IPS DF 4.7 (cell line): ENCODE measurements around the gene MAN1C1.
"Not testable (repeated sequence)": the region's sequence is repeated elsewhere in the genome, so short reads cannot be mapped to it uniquely, and the experiment has no call there.

Source experiments
- DNase-seq: peaks from one replicate; pipeline ENCODE4 v3.0.0-alpha.2; 2013; ENCODE audit warnings: low spot score; ENCODE audit errors: extremely low read depth

The MAN1C1 gene

DNA sequence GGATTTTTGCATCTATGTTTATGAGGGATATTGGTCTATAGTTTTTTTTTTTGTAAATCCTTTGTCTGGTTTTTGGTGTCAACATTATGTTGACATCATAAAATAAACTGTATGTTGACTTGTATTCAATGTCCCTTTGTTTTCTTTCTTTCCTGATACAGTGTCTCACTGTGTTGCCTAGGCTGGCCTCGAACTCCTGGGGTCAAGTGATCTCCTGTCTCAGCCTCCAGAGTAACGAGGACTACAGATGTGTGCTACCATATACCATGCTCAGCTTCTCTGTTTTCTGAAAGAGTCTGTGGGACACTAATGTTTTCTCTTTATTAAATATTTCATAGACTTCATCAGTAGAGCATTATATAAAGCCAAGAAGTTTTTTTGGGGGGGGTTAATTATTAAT is 18.3 kb downstream of the MAN1C1 start:
- DNase-seq: no peak

DNA sequence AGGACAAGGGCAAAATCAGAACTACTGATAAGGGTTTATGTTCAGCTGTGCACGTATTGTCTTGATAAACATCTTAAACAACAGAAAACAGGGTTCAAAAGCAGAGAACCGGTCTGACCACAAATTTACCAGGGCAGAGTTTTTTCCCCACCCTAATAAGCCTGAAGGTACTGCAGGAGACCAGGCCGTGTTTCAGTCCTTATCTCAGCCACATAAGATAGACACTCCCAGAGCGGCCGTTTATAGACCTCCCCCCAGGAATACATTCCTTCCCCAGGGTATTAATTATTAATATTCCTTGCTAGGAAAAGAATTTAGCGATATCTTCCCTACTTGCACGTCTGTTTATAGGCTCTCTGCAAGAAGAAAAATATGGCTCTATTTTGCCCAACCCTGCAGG is 19.6 kb downstream of the MAN1C1 start:
- DNase-seq: not testable (repeated sequence)

GRCh38 chr1:25640646-25641328 is 24.2 kb downstream of the MAN1C1 start:
- no peak for DNase-seq

GRCh38 chr1:25641329-25641725 is 24.7 kb downstream of the MAN1C1 start:
- no peak for DNase-seq

DNA sequence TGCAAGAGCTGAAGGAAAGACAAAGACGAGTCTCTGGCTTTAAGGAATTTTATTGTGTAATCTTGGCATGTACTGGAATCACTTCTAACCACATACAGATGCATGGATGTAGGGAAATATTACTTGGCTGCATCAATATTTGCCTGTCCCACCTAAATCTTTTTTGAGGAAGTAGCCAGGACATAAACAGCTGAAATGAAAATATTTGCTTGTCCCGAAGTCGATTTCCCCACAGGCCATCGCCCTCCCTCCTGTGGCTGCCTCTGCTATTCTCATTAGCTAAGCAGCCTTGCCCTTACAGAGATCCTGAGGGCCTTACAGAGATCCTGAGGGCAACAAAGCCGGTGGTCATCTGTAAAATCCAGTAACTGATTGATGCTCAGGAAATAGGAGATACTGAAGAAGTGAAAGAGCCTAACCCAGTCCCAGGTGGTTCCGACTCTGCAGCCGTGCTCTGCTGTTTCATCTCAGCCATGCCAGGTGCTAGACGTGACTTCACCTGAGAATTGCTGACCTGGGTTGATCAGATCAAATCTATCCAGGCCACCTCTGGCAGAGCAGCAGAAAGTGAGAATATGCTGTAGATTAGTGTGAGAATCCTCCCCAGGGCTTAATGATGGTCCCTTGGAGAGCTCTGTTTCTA is 25.5 kb downstream of the MAN1C1 start:
- no peak for DNase-seq

- no peak for DNase-seq
Observed at GRCh38 chr1:25642574-25643108, 26.1 kb downstream of the MAN1C1 start.

DNA sequence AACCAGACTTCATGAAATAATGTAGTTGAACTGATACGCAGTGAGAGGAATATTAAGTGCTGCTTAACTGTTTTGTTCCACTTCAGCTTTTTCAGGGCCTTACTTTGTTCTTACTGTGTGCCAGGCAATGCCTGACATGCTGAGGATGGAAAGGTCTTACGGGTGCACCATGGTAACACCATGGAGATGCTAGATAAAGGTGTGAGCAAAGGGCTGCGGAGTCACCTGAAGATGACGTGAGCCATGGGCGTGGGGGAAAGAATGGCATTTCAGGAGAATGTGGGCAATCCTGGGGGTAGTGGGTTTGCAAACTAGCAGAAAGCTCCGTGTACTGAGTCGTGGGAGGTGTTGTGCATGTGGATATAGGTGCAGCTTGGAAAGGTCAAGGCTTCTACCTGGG is 27.3 kb downstream of the MAN1C1 start:
- no peak for DNase-seq

DNA sequence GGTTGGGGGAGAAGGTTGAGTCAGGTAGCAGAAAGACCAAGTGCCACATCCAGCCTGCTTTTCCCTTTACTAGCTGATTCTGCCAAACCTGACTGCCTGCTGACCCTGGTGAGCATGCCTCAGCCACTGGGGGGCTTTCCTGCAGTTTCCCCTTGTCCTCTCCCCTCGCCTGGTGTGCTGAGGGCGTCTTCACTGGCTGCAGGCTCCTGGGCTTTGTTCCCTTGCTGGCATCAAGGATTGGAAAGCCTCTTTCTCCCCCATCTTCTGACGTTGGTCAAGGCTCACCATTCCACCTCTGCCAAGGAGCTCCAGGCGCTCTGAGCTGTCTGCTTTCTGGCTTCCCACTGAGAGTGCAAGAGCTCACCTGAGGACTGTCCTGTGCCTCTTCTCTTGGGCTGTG is 28.4 kb downstream of the MAN1C1 start:
- no peak for DNase-seq

DNA sequence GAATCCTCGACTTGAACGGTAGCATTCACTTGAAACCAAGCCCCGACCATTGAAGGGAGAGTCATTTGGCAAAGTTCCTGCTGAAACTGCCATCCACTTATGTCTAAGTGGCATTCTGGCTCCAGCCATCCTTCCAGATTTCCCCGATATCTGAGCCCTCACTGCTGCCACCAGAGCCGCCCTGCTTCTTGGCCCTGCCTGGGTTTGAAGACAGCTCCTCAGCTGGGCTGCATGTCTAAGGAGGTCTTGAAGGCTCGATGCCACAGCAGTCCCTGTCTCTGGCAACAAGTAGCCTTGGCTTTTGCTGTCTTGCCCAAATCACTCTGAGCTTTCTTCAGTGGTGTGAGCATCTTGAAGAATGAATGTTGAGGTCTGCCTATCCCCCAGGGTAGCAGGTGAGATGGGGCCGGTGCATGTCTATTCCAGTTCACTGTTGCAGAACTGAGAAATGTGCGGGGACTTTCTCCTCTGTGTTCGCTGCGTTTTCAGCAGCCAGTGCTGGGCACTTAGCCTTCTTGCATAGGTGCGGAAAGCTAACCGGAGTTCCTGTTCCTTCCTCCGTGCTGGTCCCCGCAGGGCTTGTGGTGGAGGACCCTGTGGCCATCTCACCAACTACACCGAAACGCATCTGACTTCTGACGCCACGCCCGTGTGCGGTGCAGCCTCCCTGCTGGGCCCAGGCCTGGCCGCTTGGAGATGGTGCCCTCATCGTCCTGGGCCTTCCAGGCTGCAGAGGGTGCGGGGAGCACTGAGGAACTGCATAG is 29.2 kb downstream of the MAN1C1 start:
- DNase-seq: no peak

- DNase-seq: no peak
Observed at GRCh38 chr1:25647106-25647505, 30.5 kb downstream of the MAN1C1 start.

GRCh38 chr1:25647863-25648262 is 31.3 kb downstream of the MAN1C1 start:
- DNase-seq: no peak

DNA sequence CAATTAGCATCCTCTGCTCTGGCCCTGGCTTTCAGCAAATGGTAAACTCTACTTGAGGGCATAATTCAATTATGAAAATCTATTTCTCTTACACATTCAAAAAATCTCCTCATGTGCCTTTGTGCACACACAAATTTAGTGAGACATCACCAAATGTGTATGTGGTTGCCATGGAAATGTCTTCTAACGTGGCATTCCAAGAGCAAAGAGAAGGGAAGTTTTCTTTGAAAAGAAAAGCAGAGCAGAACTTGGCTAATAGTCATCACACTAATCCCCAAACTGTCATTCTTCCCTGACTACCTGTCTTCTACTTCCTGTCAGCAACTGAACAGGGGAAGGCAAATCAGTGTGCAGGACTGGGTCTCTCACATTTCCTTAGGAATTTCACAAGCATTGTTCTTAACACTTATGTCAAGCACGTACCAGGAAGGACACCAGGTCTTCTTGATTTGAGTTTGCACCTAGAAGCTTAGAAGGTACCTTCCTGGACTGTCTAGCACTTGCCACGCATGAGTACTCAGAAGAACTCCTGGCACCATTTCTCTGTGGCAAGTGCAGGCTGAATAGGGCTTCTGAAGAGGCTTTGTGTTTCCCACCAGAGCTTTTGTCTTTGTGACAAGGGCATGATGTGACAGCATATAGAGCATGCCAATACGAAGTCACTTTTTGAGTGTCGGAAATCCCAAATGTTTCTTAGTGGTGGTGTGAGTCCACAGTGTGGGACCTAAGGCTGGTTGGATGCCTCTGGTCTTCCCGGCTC is 32.3 kb downstream of the MAN1C1 start:
- no peak for DNase-seq

DNA sequence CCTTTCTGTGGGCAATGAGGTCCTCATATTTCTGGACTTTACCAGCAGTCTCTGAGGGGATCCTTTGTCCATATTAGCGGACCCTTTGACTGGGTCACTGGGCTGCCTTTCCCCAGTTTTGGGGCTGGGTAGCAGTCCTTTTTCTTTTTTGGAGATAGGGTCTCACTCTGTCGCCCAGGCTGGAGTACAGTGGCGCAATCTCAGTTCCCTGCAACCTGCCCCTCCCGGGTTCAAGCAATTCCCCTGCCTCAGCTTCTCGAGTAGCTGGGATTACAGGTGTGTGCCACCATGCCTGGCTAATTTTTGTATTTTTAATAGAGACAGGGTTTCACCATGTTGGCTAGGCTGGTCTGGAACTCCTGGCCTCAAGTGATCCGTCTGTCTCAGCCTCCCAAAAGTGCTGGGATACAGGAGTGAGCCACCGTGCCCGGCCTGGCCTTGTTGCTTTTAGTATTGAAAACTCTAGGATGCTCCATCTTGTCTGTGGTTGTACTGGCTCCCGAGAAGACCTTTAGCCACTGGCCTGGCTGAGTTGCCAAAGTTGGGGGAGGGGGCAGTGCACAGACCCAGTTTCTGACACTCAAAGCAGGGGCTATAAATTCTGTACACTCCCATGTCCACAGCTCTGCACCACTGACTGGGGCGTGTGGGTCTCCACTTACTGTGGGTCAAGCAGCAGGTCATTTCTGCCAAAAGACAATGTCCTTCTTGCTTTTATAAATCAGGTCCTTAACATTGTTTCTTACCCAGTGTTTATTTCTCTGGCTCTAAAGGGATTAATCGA is 33.1 kb downstream of the MAN1C1 start:
- no peak for DNase-seq

- DNase-seq: no peak
Observed at GRCh38 chr1:25650289-25650576, 33.6 kb downstream of the MAN1C1 start.

DNA sequence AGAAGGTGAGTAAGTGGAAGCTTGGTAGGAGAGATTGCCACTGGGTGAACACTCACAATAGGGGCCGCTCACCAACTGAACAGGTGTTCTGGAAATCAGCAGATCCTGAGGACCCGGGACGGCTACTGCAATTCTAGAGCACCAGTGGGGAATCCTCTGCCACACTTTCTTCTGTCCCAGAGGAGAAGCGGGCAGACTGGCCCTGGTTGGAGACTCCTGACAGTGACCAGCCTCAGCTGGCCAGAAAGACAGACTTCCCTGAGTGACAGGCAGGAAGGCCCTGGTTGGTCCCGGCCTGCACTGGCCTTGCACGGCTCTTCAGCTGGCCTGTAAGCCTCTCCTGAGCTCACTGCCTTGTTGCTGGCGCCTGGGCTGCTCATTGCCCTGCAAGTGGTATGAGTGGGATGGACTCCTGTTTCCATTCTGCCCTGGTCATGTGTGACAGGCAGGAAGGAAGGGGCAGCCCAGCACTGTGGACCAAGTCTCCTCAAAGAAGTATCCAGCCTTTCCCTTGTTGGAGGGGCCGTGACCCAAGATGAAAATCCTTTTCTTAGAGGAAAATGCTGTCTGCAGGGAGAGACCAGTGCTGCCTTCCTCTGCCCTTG is 34.5 kb downstream of the MAN1C1 start:
- no peak for DNase-seq

DNA sequence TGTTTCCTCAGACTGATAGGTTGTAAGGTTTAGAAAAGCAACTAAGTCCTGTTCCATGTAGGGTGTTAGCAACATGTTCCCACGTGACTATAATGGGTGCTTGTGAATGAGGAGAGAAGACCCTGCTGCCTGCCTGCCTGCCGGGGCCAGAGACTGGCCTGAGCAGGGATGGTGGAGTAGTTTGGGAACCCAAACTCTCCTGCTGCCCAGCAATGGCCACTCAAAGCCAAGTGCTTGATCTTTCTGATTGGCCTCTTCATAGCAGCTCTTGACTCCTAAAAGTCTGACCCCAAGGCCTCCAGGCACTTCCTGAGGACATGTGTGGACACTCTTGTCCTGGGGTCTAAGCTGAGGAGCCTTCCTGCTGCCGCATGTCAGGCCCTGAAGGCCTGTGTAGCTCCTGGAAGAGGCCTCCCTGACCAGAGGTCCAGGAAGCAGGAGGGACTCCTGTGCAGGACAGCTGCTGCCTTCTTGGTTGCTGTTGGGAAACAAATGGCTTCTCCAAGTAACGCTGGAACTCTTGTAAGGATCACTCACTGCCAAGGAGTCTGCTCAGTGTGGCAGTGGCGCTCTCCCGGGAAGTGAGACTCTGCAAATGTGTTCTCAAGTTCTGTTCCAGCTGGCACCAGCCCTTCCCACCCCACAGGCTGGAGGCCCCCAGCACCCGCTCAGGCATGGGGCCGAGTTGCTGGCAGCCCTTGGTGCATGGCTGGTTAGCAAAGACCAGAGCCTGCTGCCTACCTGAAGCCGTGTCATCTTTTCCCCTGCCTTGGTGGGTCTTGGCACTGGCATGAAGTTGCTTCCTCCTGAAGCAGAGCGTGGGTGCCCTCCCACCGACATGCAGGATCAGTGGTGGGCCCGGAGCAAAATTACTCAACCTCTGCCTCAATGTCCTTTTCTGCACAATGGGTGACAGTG is 35.5 kb downstream of the MAN1C1 start:
- no peak for DNase-seq

- DNase-seq: no peak
Observed at GRCh38 chr1:25653558-25653957, 37.0 kb downstream of the MAN1C1 start.

DNA sequence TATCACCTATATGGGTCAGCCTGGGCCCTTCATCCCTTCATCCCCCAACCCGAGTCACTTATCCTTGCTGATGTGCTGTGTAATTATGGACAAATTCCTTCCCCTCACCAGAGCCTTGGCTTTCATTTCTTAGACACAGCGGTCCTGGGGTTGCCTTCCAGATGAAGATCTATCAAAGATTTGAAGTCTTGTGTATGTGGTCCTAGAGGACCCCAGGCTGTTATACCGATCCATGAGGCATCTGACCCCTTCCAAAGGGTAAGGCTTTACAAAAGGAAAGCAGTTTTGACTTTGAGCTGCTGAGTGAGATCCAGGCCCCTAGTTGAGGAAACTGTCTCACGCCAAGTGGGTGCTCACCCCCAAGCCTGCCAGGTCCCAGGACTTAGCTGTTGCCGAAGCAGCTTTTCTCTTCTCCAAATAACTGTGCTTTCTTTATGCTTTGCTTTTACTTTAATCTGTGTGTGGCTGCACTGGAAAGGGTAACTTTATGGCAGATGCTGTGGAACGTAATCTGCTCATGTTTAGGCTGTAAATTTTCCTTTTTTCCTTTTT is 37.6 kb downstream of the MAN1C1 start:
- DNase-seq: no peak
